CMK (cell line): ENCODE measurements around the gene GRID2.

Experiments used
- DNase-seq: peaks from one replicate; pipeline ENCODE4 v3.0.0-alpha.2; 2010; ENCODE audit warnings: low read depth

Gene GRID2

DNA sequence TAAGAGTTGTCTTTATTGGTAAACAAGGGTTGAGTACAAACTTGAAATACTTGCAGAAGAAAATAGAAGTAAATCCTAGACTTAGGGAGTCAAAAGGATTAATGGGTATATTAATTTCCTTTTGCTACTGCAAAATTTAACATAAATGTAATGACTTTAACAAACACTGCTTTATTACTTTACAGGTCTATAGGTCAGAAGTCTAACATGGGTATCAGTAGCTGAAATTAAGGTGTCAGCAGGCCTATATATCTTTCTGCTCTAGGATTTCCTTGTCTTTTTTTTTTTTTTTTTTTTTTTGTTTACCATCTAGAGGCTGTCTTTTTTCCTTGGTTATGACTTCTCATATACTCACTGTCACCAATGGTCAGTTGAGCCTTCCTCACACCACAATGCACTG lies 220.4 kb downstream of the GRID2 start:
- no peak for DNase-seq

DNA sequence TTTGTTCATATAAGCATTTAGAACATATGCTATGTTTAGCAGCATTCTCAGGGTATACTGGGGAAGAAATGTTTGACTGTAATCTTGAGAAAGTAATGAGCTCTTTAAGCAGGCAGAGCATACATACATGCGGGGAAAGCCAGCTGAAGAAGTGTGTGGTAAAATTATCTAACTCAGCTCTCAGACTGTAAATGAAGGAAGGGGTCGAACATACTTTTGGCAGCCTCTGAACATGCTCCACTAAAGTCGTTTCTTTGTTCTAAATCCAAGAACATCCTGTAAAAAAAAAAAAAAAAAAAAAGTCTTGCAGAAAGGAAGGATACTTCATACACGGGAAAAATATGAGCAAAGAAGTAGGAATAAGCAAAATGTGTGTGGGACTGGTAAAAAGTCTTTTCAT lies 224.8 kb downstream of the GRID2 start:
- DNase-seq, result no peak

DNA sequence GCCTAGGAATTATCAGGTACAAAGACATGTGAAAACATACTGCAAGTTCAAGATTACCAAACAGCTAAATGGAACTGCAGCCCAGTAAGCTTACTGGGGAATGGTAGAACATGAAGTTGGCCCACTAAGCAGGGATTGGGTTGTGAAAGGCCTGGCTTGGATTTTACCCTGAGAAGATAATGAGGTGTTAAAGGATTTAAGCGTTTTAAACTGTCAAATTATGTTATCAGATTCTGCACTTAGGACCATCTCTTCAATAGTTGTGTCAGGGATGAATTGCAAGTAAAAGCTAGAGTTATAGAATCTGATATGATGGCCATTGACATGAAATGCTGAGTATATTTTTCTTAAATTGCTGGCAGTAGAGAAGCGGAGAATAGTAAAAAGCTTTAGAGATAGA lies 225.7 kb downstream of the GRID2 start:
- no peak for DNase-seq

DNA sequence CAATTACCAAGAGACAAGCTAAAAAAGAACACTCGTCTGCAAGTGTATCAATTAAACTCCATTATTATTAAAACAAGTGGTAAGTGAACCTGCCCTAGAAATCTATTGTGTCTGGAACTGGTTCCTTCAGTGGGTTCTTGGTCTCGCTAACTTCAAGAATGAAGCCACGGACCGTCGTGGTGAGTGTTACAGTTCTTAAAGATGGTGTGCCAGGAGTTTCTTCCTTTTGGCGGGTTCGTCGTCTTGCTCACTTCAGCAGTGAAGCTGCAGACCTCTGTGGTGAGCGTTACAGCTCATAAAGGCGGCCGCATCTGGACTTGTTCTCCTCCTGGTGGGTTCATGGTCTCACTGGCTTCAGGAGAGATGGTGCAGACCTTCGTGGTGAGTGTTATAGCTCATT lies 231.8 kb downstream of the GRID2 start:
- DNase-seq, result no peak

DNA sequence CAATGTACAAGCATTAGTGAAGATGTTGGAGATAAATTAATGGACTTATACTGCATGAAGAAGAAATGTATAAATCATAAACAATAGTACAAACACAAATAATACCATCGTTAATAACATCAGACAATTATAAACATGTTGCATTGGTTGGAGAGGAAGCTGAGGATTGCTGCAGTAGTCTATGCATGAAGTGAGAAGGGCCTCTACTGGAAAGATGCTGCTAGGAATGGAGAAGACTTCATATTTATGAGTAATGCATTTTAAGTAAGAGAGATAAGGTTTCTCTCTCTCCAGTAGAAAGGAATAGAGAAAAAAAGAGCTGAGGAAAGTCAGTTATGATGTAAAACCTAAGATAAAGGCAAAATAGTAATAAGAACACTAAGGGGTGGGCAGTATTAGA lies 247.8 kb downstream of the GRID2 start:
- DNase-seq, result no peak

DNA sequence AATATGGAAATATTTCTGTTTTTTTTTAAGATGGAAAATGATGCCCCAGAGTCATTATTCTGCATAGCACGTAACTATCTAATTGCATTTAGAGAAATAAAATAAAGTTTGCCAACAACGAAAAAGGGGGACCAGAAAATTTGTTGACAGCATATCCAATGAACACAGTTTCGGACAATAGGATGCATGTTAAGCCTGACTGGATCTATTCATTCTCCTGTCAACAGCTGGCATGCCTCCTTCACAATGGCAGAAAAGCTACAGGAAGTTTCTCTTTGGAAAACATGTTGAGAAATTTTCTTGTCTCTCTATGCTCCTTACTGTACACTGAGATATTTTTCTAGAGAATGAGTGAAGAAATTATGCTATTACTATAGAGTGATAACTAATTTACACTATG lies 262.5 kb downstream of the GRID2 start:
- DNase-seq, result no peak

DNA sequence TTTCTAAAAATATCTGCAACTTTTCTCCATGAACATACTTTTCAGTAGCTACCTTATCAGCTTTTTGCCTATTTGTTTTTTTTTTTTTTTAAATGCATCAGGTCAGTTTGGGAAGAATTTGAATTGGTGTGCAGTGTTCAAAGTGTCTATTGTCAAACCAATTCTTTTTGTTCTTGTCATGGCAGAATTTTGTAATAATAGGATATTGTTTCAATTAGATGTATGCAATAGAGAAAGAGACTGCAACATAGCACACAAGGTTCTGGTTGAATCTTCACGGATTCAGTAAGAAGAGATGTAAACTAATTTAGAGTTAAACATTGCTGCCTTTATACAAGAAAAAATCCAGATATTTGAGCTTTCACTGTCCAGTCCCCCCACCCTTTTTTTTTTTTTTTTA lies 277.1 kb downstream of the GRID2 start:
- DNase-seq, result no peak

DNA sequence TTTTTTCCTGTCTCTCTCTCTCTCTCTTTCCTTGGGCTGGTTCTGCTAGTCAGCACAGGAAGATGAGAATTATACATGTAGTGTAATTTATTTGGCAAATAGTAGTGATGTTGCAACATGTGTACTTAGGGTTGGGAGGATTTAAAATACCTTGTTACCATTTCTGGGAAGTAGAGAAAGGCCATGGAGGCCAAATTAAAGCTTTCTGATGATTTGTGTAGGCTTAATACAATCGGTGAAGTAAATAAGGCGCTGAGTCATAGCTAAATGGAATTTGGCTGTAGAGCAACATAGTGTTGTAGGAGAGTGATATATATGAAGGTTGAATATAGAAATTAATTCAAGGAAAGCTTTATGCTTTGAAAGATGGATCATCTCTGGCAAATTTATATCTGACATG lies 295.3 kb downstream of the GRID2 start:
- no peak for DNase-seq

DNA sequence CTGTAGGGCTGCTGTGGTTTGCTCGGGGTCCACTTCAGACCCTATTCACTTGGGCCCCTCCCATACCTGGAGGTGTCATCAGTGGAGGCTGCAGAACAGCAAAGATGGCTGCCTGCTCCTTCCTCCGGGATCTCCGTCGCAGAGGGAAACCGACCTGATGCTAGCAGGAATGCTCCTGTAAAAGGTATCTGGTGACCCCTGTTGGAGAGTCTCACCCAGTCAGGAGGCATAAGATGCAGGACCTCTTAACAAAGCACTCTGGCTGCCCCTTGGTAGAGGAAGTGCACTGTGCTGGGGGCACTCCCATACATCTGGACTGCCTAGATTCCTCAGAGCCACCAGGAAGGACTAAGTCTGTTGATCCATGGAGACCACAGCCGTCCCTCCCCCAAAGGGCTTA lies 296.9 kb downstream of the GRID2 start:
- DNase-seq, result no peak

DNA sequence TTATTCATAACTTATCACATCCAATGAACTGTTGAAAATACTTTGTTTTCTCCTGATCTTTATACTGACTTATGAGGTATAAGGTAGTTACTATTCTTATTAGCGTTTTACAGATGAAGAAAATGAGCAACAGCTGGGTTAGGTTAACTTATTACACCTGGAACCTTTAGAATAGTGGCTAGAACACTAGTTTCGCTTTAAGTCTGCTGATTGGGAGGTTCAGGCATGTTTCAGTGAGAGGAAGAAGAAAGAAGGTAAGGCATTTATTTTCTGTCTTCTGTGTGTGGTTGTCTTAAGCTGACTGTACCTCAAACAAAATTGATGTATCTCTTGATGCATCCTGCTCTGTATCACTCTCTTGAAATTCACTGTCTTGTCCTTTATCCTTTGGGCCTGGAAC lies 302.5 kb downstream of the GRID2 start:
- DNase-seq, result no peak

DNA sequence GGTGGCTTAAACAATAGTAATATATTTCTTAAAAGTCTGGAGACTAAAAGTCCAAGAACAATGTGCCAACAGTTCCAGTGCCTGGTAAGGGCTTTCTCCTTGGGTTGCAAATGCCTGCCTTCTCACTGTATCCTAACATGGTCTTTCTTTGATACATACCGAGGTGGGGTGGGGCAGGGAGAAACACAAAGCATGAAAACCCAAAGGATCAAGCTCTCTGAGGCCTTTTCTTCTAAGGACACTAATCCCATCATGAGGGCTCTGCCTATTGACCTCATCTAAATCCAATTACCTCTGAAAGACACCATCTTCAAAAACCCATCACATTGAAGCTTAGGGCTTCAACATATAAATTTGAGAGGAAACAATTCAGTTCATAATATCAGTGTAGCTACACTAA lies 311.3 kb downstream of the GRID2 start:
- no peak for DNase-seq

DNA sequence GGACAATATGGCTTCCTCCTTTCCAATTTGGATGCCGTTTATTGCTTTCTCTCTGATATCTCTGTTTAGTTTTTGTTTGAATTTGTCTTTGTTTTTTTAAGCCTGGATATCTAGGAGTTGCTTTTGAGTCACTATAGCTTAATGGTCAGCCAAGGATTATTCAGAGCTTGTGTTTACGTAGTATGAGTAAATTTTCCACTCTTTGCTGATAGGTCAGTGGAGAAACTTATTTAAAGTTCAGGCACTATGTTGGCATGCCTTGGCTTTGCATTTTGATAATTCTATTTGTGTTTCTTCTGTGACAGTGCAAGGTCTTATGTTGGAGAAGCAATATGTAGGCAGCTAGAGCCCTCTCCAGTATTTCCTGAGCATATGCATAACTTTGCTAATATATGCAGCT lies 315.2 kb downstream of the GRID2 start:
- no peak for DNase-seq

DNA sequence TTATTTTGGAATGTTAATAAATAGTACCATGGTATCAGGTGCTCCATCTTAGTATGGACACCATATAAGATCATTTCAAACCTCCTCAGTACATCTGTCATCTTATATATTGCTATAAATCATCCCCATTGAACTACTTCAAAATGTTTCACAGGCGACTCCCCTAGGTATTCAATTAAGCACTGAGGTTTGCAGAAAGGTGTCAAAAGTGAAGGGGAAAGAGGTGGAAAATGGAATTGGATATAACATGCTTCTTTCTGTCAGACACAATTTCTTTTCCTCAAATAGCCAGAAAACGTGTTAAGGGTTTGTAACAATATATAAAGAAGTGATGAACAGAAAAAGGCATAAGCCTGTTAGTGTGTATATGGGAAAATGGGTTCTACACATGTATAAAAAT lies 325.5 kb downstream of the GRID2 start:
- no peak for DNase-seq

DNA sequence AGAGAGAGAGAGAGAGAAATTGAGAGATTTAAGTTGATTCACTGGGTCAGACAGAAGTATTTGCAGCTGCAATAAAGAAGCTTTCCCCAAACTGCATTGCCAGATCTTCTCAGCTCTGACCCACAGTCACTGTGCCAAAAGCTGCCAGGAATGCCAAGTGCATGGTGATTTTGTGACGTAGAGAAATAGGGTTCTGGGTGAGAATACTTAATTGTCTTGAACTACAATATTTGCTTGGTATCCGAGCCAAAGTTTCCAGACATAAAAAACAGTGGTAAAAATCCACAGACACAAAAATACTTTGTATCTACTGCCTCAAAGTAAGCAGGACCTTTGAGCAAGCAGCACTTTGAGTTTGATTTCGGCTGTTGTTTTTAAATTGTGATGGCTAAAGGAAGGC lies 331.1 kb downstream of the GRID2 start:
- no peak for DNase-seq

DNA sequence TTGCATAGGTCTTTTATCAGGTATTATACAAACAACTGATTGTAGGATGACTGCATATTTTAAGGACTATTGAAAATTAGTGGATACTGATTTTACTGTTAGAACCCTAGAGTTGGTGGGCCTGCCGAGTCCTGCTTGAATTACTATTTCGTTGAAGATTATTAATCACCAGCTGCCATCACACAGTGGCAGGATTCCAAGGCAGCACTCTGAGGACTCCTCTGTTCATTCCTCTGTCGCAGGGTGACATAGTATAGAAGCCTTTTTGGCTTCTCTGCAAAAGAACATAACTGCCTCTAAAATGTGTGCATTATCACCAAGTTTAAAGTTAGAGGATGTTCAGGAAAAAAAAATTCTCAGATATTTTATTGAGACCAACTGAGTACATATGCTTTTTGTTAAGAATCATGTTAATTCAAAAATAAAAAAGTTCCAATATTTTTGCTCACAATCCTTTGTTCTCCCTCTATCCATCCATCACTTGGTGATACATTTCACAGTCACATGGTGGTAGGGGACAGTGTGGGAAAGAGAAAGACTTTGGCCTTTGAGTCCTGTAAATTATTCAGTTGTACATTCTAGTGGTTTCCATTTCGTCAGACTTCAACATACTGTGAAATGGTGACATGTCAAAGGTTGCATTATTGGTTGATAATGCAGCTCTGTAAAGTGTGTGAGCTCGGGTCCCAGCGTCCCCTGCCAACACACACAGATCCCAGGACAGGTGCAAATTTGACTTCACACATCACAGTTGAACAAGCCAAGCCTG lies 332.5 kb downstream of the GRID2 start:
- no peak for DNase-seq

DNA sequence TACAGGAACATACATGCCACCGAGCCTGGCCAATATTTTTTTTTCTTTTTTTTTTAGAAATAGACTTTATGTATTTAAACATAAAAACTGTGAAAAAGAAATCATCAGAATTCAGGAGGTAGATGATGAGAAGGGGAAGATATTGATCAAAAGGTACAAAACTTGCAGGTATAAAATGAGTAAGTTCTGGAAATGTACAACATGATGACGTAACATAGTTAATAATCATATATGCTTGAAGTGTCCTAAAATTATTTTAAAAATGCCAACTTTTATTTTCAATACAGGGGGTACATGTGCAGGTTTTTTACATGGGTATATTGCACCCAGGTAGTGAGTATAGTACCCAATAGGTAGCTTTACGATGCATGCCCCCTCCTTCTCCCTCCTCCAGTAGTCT lies 337.6 kb downstream of the GRID2 start:
- no peak for DNase-seq

DNA sequence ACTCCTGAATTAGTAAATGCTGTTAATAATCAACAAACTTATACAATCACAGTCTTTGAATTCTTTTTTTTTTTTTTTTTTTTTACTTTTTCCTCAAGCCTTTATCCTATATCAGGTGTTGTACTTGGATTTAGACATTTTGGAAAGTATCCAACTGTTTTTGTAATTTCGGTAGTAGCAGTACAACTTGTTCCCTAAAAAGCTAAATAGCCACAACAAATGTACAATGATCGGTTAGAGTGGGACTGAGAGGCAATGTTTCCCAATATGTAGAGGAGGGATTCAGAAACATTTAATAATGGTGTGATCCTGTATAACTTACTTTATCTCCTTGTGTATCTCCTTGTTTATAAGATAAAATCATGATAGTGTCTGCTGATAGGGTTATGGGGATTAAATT lies 343.1 kb downstream of the GRID2 start:
- no peak for DNase-seq

DNA sequence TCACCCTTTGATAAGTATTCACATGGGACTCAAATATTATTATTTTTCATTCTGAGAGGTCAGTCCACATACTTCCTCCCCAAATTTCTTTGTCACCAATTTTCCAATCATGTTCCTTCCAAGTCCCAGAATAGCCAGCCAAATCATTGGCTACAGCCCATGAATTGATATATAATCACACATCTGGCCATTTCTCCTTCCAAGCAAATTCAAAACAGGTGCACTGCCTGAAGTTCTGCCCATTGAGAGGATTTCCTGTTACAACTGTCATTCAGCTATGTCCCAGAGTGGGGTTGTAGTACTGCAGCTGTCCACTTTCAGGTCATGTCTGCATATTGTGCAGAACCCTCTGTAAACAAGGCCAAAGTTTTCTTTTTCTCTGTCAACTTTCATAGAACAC lies 347.8 kb downstream of the GRID2 start:
- no peak for DNase-seq

DNA sequence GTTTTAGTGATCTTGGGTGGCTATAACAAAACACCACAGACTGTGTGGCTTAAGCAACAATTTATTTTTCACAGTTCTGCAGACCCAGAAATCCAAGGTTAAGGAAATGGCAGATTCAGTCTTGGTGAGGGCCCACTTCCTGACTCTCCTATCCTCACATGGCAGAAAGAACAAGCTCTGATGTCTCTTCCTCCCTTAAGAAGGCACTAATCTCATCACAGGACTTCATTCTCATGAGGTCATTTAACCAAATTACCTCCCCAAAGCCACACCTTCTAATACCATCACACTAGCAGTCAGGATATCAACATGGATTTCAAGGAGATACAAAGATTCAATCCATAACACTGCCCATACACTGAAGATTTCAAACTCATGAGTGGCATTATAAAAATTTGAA lies 350.3 kb downstream of the GRID2 start:
- DNase-seq, result no peak

DNA sequence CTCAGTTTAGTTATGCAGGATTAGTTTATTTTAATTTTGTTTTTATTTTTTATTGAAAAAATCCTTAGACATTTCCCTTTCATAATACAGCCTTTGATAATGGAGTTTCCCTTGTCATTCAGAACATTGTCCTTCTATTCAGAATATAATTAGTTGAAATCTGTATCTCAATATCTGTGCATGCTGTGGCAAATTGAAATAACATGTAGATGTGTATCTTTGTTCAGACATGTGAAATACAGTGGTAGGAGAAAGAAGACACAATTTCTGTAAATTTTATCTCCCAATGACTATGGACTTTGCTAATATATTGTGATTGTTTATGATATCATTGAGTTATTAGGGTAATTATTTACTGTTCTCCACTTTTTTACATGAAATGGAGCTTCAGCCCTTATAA lies 353.9 kb downstream of the GRID2 start:
- DNase-seq, result no peak

DNA sequence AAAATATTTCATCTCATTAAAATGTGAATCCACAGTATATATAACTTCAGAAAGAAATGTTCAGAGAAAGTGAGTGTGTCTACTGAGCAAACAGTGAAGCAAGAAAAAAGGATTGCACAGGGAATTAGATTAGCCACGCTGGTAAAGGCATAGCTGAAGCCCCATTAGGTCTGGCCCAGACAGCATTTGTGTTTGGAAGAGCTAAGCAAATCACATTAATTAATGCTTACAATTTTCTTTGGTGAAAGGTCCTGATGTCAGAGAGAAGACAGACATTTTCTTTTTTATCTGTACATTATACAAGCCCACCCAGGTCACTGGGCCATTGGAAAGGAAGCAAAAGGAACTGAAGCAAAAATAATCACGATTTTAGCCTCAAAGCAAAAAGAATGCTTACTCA lies 354.6 kb downstream of the GRID2 start:
- no peak for DNase-seq

DNA sequence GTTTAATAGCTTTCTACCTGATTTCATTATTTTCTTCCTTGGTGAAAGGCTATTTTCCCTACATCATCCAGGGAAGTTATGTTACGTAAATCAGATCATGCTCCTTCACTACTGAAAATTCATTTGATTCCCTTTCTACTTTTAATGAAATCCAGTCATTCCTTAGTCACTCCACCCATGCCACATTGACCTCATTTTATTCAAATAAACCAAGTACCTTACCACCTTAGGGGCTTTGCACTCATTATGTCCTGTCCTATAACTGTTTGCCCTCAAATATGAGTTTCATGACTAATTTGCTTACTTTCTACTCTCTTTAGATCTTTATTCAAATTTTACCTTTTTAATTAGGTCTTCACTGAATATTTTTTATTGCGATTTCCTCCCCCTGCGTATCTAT lies 374.0 kb downstream of the GRID2 start:
- no peak for DNase-seq

DNA sequence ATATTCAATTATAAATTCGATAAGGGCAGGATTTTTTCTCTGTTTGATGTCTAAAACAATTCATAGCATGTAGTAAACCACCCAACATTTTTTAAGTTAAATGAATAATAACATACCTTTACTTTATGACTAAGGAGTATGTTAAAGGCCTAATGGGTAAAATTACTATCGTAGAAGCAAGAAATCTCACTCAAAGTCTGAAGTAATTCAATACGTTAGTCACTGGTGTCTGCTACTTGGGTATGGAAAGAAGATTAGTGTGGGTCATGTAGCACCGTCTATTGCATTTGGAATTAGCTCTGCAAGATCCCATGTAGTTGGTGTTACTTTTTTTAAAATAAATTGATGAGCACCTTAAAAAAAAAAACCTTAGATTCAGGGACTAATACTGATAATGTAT lies 374.5 kb downstream of the GRID2 start:
- DNase-seq, result no peak

DNA sequence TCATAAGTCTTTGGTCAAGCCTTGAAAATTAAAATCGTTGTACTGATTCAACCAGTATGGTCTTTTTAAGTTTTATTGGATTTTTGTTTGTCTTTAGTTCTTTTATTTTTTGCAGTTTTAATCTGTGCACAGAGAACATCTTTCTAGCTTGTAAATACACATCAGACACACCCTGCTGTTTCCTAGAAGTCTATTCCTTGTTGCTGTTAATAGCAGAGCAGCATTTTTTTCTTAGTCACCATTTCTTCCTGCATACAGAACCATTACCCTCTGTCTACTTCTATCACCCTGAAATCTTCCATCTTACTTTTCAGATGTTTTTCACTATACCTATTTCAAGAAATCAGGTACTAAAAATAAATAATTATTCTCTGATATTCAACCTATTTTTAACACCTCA lies 375.4 kb downstream of the GRID2 start:
- DNase-seq, result no peak

DNA sequence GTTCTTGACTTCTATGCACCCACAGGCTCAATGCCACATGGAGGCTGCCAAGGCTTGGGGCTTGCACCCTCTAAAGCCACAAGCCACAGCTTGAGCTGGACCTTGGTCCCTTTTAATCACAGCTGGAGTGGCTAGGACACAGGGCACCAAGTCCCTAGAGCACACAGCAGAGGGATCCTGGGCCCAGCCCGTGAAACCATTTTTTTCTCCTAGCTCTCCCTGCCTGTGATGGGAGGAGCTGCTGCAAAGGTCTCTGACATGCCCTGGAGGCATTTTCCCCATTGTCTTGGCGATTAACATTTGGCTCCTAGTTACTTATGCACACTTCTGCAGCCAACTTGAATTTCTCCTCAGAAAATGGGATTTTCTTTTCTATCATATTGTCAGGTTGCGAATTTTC lies 410.9 kb downstream of the GRID2 start:
- no peak for DNase-seq
